Measurements from ENCODE around the gene FBXW7. TPM values are rescaled to one million over a fixed set of nuclear protein-coding genes. Genes with fewer than 3 reads are reported as not detected.

Gene FBXW7
- total and polyA plus RNA-seq, 2 of the 13 experiments (the other 11 are each of a cell fraction or from before 2014, with no cell fraction given), result 5.0 to 40.9 TPM

DNA sequence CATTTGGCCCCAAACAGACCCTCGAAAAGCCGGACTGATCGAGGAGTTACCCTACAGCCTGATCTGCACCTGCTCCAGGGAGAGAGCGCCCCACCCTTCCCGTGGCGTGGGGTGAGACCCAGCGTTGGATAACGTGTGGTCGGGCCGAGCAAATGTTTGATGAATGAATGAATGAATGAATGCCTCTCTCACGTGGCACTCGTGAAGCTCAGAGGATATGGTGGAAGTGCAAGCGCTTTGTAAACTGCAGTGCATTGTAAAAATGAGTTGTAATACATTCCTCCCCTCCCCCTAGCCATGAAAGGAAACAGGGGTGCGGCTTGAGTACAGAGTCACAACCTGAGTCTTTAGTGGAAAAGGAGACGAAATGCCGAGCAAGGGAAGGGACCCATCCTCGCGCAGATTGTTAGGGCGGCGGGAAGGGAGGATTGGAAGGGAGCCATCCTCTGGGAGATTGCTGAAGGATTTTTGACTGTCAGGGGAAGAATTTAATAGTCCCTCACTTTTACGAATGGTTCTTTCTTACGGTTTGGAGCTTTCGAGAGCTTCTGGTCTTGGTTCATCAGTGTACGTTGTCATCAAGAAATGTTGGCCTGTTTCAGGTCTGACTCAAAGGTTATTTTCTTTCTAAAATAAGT lies 772 bp upstream of the FBXW7 start (continued):
- TF ChIP-seq NPAS2 (CRISPR knock-in tag; IDR thresholded peaks at IDR 0.05; ENCODE audit: borderline replicate concordance) (no peak), TRIM24 (CRISPR knock-in tag; IDR thresholded peaks at IDR 0.05) (no peak), ZFX (CRISPR knock-in tag; IDR thresholded peaks at IDR 0.05; ENCODE audit: low read depth) (0 out of 2 replicates have a peak, but pooled peaks have one; percentile 39), ZNF225 (CRISPR knock-in tag; IDR thresholded peaks at IDR 0.05) (no peak), ARNT2 (CRISPR knock-in tag; IDR thresholded peaks at IDR 0.05; ENCODE audit: low read depth) (no peak), FOSL1 (CRISPR knock-in tag; IDR thresholded peaks at IDR 0.05; ENCODE audit: borderline replicate concordance) (no peak), ZNF678 (CRISPR knock-in tag; IDR thresholded peaks at IDR 0.05) (no peak), GZF1 (CRISPR knock-in tag; IDR thresholded peaks at IDR 0.05) (no peak), TCF12 (IDR thresholded peaks at IDR 0.05) (no peak), TCF12 (CRISPR knock-in tag; IDR thresholded peaks at IDR 0.05) (no peak)
- TF ChIP-seq, protein P1, sequence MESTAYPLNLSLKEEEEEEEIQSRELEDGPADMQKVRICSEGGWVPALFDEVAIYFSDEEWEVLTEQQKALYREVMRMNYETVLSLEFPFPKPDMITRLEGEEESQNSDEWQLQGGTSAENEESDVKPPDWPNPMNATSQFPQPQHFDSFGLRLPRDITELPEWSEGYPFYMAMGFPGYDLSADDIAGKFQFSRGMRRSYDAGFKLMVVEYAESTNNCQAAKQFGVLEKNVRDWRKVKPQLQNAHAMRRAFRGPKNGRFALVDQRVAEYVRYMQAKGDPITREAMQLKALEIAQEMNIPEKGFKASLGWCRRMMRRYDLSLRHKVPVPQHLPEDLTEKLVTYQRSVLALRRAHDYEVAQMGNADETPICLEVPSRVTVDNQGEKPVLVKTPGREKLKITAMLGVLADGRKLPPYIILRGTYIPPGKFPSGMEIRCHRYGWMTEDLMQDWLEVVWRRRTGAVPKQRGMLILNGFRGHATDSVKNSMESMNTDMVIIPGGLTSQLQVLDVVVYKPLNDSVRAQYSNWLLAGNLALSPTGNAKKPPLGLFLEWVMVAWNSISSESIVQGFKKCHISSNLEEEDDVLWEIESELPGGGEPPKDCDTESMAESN (CRISPR knock-in tag; conservative IDR thresholded peaks at IDR 0.05), result 0 out of 2 replicates have a peak, but pooled peaks have one; percentile 23
- TF ChIP-seq, protein P2, sequence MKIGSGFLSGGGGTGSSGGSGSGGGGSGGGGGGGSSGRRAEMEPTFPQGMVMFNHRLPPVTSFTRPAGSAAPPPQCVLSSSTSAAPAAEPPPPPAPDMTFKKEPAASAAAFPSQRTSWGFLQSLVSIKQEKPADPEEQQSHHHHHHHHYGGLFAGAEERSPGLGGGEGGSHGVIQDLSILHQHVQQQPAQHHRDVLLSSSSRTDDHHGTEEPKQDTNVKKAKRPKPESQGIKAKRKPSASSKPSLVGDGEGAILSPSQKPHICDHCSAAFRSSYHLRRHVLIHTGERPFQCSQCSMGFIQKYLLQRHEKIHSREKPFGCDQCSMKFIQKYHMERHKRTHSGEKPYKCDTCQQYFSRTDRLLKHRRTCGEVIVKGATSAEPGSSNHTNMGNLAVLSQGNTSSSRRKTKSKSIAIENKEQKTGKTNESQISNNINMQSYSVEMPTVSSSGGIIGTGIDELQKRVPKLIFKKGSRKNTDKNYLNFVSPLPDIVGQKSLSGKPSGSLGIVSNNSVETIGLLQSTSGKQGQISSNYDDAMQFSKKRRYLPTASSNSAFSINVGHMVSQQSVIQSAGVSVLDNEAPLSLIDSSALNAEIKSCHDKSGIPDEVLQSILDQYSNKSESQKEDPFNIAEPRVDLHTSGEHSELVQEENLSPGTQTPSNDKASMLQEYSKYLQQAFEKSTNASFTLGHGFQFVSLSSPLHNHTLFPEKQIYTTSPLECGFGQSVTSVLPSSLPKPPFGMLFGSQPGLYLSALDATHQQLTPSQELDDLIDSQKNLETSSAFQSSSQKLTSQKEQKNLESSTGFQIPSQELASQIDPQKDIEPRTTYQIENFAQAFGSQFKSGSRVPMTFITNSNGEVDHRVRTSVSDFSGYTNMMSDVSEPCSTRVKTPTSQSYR (CRISPR knock-in tag; IDR thresholded peaks at IDR 0.05; ENCODE audit: borderline replicate concordance), result 0 out of 2 replicates have a peak, but pooled peaks have one; percentile 36
- TF ChIP-seq, protein P3, sequence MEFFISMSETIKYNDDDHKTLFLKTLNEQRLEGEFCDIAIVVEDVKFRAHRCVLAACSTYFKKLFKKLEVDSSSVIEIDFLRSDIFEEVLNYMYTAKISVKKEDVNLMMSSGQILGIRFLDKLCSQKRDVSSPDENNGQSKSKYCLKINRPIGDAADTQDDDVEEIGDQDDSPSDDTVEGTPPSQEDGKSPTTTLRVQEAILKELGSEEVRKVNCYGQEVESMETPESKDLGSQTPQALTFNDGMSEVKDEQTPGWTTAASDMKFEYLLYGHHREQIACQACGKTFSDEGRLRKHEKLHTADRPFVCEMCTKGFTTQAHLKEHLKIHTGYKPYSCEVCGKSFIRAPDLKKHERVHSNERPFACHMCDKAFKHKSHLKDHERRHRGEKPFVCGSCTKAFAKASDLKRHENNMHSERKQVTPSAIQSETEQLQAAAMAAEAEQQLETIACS (CRISPR knock-in tag; IDR thresholded peaks at IDR 0.05), result no peak
- TF ChIP-seq, protein P4, sequence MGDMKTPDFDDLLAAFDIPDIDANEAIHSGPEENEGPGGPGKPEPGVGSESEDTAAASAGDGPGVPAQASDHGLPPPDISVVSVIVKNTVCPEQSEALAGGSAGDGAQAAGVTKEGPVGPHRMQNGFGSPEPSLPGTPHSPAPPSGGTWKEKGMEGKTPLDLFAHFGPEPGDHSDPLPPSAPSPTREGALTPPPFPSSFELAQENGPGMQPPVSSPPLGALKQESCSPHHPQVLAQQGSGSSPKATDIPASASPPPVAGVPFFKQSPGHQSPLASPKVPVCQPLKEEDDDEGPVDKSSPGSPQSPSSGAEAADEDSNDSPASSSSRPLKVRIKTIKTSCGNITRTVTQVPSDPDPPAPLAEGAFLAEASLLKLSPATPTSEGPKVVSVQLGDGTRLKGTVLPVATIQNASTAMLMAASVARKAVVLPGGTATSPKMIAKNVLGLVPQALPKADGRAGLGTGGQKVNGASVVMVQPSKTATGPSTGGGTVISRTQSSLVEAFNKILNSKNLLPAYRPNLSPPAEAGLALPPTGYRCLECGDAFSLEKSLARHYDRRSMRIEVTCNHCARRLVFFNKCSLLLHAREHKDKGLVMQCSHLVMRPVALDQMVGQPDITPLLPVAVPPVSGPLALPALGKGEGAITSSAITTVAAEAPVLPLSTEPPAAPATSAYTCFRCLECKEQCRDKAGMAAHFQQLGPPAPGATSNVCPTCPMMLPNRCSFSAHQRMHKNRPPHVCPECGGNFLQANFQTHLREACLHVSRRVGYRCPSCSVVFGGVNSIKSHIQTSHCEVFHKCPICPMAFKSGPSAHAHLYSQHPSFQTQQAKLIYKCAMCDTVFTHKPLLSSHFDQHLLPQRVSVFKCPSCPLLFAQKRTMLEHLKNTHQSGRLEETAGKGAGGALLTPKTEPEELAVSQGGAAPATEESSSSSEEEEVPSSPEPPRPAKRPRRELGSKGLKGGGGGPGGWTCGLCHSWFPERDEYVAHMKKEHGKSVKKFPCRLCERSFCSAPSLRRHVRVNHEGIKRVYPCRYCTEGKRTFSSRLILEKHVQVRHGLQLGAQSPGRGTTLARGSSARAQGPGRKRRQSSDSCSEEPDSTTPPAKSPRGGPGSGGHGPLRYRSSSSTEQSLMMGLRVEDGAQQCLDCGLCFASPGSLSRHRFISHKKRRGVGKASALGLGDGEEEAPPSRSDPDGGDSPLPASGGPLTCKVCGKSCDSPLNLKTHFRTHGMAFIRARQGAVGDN (CRISPR knock-in tag; IDR thresholded peaks at IDR 0.05), result peak; percentile 89
- TF ChIP-seq, protein P5, sequence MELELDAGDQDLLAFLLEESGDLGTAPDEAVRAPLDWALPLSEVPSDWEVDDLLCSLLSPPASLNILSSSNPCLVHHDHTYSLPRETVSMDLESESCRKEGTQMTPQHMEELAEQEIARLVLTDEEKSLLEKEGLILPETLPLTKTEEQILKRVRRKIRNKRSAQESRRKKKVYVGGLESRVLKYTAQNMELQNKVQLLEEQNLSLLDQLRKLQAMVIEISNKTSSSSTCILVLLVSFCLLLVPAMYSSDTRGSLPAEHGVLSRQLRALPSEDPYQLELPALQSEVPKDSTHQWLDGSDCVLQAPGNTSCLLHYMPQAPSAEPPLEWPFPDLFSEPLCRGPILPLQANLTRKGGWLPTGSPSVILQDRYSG (CRISPR knock-in tag; IDR thresholded peaks at IDR 0.05), result no peak

Measured in HepG2 (cell line).